HCT116 (cell line): ENCODE results near the gene GLI3. TPM values are rescaled to one million over a fixed set of nuclear protein-coding genes. Genes with fewer than 3 reads are reported as not detected.

ENCODE experiments used
- ATAC-seq: fragments of 200-7000 bp; cut with Tn5 transposase; 2 replicates; pipeline ENCODE4 v1.9.1; 2020; ENCODE audit warnings: mild to moderate bottlenecking, moderate library complexity
- BruUV-seq: library from RNA; stranded (reverse); fragments of 400-500 nt; replicated peaks from 2 replicates; lab custom pipeline; 2021; lab: Mats Ljungman, UMichigan
- CTCF ChIA-PET: fragments of 300-600 bp; sonication (Branson Sonifier 250); formaldehyde crosslinking; loops from one replicate; lab custom pipeline; 2021; ENCODE audit warnings: antibody characterized with exemption; lab: Charles Lee
- POLR2A ChIA-PET: fragments of 300-600, 350-600 bp; sonication (Branson Sonifier 250); formaldehyde crosslinking; loops from one replicate; lab custom pipeline; 2021; ENCODE audit warnings: antibody characterized with exemption; lab: Charles Lee
- RAD21 ChIA-PET, 2 experiments: fragments of 300-600 bp; sonication (Branson Sonifier 250); formaldehyde crosslinking; loops; one replicate each; lab custom pipeline; 2023; ENCODE audit warnings: low total read pairs in 2 of 2; ENCODE audit not compliant: uncharacterized antibody in 2 of 2, unreplicated experiment in 2 of 2, low non-redundant PET in 1 of 2; lab: Charles Lee
- DNase-seq: peaks from one replicate; pipeline ENCODE4 v3.0.0-alpha.2; 2010; ENCODE audit warnings: low read depth, low spot score
- H2AFZ ChIP-seq: fragments of 200-600 bp; shearing (Covaris generic), sonication (generic); 2 replicates; pipeline ENCODE4 v1.6.1; 2017; ENCODE audit warnings: low read depth, mixed run types, mixed read lengths, antibody characterized with exemption, low read length; ENCODE audit not compliant: poor library complexity, severe bottlenecking
- H3K27ac ChIP-seq: 2 replicates; pipeline ENCODE4 v1.5.1; 2012; ENCODE audit warnings: low read depth, low read length
- H3K27me3 ChIP-seq: fragments of 200-600 bp; sonication (generic); 2 replicates; pipeline ENCODE4 v1.6.1; 2016; ENCODE audit warnings: mixed run types, low read length, mixed read lengths; ENCODE audit not compliant: insufficient read depth
- H3K36me3 ChIP-seq, 2 experiments: fragments of 200-500 bp in 1 of 2; fragments of 200-600 bp in 1 of 2; sonication (Bioruptor generic) in 1 of 2; sonication (generic) in 1 of 2; 2 replicates each; pipeline versions ENCODE4 v1.5.1 to v1.6.1; 2014 to 2016; ENCODE audit warnings: low read length in 2 of 2, inconsistent platforms in 1 of 2, mixed read lengths in 1 of 2, mixed run types in 1 of 2; ENCODE audit not compliant: insufficient read depth in 2 of 2, control insufficient read depth in 1 of 2
- H3K4me1 ChIP-seq, 2 experiments: fragments of 200-600 bp in 1 of 2; sonication (generic) in 1 of 2; 2 replicates each; pipeline versions ENCODE4 v1.5.1 to v1.6.1; 2012 to 2017; ENCODE audit warnings: low read length in 2 of 2, inconsistent platforms in 1 of 2, mild to moderate bottlenecking in 1 of 2, mixed read lengths in 1 of 2, mixed run types in 1 of 2, moderate library complexity in 1 of 2; ENCODE audit not compliant: insufficient read depth in 2 of 2, control insufficient read depth in 1 of 2
- H3K4me2 ChIP-seq: fragments of 200-600 bp; sonication (generic); 2 replicates; pipeline ENCODE4 v1.6.1; 2017; ENCODE audit warnings: mixed run types, low read length, mixed read lengths
- H3K4me3 ChIP-seq, 2 experiments: fragments of 200-600 bp in 1 of 2; sonication (generic) in 1 of 2; replicated peaks in 1 of 2; 2 replicates each; pipeline ENCODE4 v1.5.1; 2011 to 2016; ENCODE audit warnings: low read length in 2 of 2, control low read depth in 1 of 2, low read depth in 1 of 2, mild to moderate bottlenecking in 1 of 2, mixed read lengths in 1 of 2, mixed run types in 1 of 2
- H3K79me2 ChIP-seq: fragments of 200-600 bp; sonication (generic); 2 replicates; pipeline ENCODE4 v1.6.1; 2017; ENCODE audit warnings: mild to moderate bottlenecking, mixed run types, low read length, moderate library complexity, mixed read lengths; ENCODE audit not compliant: insufficient read depth
- H3K9ac ChIP-seq: fragments of 200-600 bp; sonication (generic); 2 replicates; pipeline ENCODE4 v1.6.1; 2016; ENCODE audit warnings: low read length, mixed read lengths
- H3K9me2 ChIP-seq: fragments of 200-600 bp; sonication (generic), shearing (Covaris generic); 2 replicates; pipeline ENCODE4 v1.6.1; 2017; ENCODE audit warnings: mixed run types, mild to moderate bottlenecking, moderate library complexity; ENCODE audit not compliant: insufficient read depth
- H3K9me3 ChIP-seq, 2 experiments: fragments of 200-500 bp in 1 of 2; fragments of 200-600 bp in 1 of 2; sonication (Bioruptor generic) in 1 of 2; sonication (generic) in 1 of 2; 2 replicates each; pipeline ENCODE4 v1.6.1; 2014 to 2017; ENCODE audit warnings: low read length in 2 of 2, mixed read lengths in 2 of 2, inconsistent platforms in 1 of 2, low read depth in 1 of 2, mild to moderate bottlenecking in 1 of 2, mixed run types in 1 of 2, moderate library complexity in 1 of 2; ENCODE audit not compliant: control insufficient read depth in 1 of 2, insufficient read depth in 1 of 2
- H4K20me1 ChIP-seq: fragments of 200-600 bp; sonication (generic), shearing (Covaris generic); 2 replicates; pipeline ENCODE4 v1.6.1; 2017; ENCODE audit warnings: mixed run types, mild to moderate bottlenecking, moderate library complexity; ENCODE audit not compliant: insufficient read depth
- CBX3 ChIP-seq: IDR thresholded peaks from 2 replicates; pipeline ENCODE4 v1.6.1; 2012; ENCODE audit warnings: low read depth
- EZH2phosphoT487 ChIP-seq: fragments of 200-600 bp; IDR thresholded peaks from 2 replicates; pipeline ENCODE4 v1.6.1; 2018; ENCODE audit warnings: antibody characterized with exemption, borderline replicate concordance
- JUND ChIP-seq: IDR thresholded peaks from 2 replicates; pipeline ENCODE4 v1.6.1; 2012
- RAD21 ChIP-seq: IDR thresholded peaks from 2 replicates; pipeline ENCODE4 v1.6.1; 2012; ENCODE audit warnings: low read depth, mild to moderate bottlenecking
- TCF7L2 ChIP-seq: IDR thresholded peaks from 2 replicates; pipeline ENCODE4 v1.7.0; 2011; ENCODE audit warnings: borderline replicate concordance, inconsistent platforms; ENCODE audit not compliant: insufficient read depth, insufficient read length; ENCODE audit errors: extremely low read depth
- intact Hi-C: fragments of 100-400 bp; cut with micrococcal nuclease; formaldehyde crosslinking; loops from 2 replicates; pipeline ENCODE4 v1.10.0; 2022
- total RNA-seq: library from RNA; stranded (reverse); gene quantifications from one replicate; pipeline ENCODE4 v1.2.1, GENCODE V29; 2021; ENCODE audit not compliant: unreplicated experiment
- TF ChIP-seq, protein P1 (sequence below): IDR thresholded peaks from 2 replicates; pipeline ENCODE4 v1.6.1; 2012; ENCODE audit warnings: low read depth
- TF ChIP-seq, protein P2 (sequence below): IDR thresholded peaks from 2 replicates; pipeline ENCODE4 v1.6.1; 2012

GLI3 gene
- total RNA-seq, 1 experiment from 2014 or later = 0.07 TPM

DNA sequence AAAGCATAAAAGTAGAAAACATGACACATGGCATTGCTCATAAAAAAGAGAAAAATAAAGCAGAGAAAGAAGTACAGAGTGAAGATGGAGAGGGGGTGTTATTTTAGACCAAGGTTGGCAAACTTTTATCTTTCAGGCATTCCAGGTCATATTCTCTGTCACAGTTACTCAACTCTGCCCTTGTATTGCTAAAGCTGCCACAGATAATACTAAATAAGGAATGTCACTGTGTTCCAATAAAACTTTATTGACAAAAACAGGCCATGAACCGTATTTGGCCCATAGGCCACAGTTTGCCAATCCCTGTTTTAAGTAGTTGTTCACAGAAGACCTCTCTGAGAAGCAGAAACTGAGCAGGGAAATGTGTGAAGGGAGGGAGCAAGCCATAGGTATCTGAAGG lies 167.4 kb downstream of the GLI3 start:
- H3K4me2 ChIP-seq = no peak overlapping the region
- no peaks in the 10 kb centered on the region; the same call in 1 of the 2 replicates for H4K20me1 ChIP-seq
- no peaks in the 10 kb centered on the region for H3K79me2 ChIP-seq
- POLR2A ChIA-PET = no interaction called here
- RAD21 ChIA-PET = no interaction called here
- H2AFZ ChIP-seq = no peak overlapping the region
- no peaks in the 10 kb centered on the region for H3K36me3 ChIP-seq
- H3K4me3 ChIP-seq = no peak overlapping the region
- no TSS peak for BruUV-seq
- no peak overlapping the region for H3K27ac ChIP-seq
- CTCF ChIA-PET = no interaction called here
- no peaks in the 10 kb centered on the region for H3K4me1 ChIP-seq
- H3K9ac ChIP-seq = no peak overlapping the region
- H3K9me3 ChIP-seq = no peaks in the 10 kb centered on the region
- H3K9me2 ChIP-seq = no peaks in the 10 kb centered on the region
- ATAC-seq (no peak), DNase-seq (no peak)
- H3K27me3 ChIP-seq = no peaks in the 10 kb centered on the region; the same call in 1 of the 2 replicates
- TF ChIP-seq, protein P1, sequence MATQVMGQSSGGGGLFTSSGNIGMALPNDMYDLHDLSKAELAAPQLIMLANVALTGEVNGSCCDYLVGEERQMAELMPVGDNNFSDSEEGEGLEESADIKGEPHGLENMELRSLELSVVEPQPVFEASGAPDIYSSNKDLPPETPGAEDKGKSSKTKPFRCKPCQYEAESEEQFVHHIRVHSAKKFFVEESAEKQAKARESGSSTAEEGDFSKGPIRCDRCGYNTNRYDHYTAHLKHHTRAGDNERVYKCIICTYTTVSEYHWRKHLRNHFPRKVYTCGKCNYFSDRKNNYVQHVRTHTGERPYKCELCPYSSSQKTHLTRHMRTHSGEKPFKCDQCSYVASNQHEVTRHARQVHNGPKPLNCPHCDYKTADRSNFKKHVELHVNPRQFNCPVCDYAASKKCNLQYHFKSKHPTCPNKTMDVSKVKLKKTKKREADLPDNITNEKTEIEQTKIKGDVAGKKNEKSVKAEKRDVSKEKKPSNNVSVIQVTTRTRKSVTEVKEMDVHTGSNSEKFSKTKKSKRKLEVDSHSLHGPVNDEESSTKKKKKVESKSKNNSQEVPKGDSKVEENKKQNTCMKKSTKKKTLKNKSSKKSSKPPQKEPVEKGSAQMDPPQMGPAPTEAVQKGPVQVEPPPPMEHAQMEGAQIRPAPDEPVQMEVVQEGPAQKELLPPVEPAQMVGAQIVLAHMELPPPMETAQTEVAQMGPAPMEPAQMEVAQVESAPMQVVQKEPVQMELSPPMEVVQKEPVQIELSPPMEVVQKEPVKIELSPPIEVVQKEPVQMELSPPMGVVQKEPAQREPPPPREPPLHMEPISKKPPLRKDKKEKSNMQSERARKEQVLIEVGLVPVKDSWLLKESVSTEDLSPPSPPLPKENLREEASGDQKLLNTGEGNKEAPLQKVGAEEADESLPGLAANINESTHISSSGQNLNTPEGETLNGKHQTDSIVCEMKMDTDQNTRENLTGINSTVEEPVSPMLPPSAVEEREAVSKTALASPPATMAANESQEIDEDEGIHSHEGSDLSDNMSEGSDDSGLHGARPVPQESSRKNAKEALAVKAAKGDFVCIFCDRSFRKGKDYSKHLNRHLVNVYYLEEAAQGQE = no peak
- TF ChIP-seq CBX3 (no peak), JUND (no peak), TCF7L2 (no peak), EZH2phosphoT487 (no peak), RAD21 (no peak)
- TF ChIP-seq, protein P2, sequence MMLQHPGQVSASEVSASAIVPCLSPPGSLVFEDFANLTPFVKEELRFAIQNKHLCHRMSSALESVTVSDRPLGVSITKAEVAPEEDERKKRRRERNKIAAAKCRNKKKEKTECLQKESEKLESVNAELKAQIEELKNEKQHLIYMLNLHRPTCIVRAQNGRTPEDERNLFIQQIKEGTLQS = no peak
- intact Hi-C loops = no loop called here
